Panc1 (cell line): ENCODE results near the gene INTS6.

Source experiments
- POLR2AphosphoS5 ChIP-seq: IDR thresholded peaks from 2 replicates; pipeline ENCODE4 v1.6.1; 2012; ENCODE audit warnings: mild to moderate bottlenecking, low read depth, low read length, moderate library complexity
- SIN3A ChIP-seq: IDR thresholded peaks from 2 replicates; pipeline ENCODE4 v1.6.1; 2012; ENCODE audit warnings: low read depth, mild to moderate bottlenecking, low read length, moderate library complexity, borderline replicate concordance; ENCODE audit not compliant: insufficient read depth
- TF ChIP-seq, protein P1 (sequence below): fragments of 450-650 bp; IDR thresholded peaks from 2 replicates; pipeline ENCODE4 v1.5.1; 2017; ENCODE audit warnings: mild to moderate bottlenecking
- TF ChIP-seq, protein P2 (sequence below), 2 experiments: IDR thresholded peaks; 2 replicates each; pipeline ENCODE4 v1.6.1; 2011 to 2012; ENCODE audit warnings: low read depth in 2 of 2, control low read depth in 1 of 2, low read length in 1 of 2, mild to moderate bottlenecking in 1 of 2, moderate library complexity in 1 of 2; ENCODE audit not compliant: insufficient read depth in 1 of 2

DNA sequence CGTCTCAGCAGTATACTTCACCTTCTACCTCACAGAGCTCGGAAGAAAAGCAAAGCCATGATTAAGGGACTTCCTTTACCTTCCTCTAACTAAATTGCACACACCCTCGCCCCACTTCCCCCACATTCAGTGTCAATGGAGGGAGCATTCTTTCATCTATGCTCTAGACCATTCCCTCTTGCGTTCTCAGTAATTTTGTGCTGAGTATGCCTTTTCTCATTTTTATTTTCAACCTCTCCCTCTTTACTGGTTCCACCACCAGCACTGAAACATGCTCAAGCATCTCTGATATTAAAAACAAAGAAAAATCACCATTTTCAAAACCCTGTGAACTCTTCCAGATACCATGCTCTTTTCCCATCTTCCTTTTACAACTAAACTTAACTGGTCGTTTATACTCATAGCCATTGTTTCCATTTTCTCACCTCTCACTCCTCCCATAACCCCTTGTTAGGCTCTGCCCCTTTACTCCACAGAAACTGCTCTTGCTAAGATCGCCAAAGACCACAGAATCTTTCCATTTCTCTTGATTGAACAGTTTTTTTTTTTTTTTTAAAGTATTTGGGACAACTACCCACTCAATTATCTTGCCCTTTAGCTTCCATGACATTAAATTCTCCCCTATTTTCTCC, 81.0 kb downstream of the INTS6 start:
- TF ChIP-seq, protein P1, sequence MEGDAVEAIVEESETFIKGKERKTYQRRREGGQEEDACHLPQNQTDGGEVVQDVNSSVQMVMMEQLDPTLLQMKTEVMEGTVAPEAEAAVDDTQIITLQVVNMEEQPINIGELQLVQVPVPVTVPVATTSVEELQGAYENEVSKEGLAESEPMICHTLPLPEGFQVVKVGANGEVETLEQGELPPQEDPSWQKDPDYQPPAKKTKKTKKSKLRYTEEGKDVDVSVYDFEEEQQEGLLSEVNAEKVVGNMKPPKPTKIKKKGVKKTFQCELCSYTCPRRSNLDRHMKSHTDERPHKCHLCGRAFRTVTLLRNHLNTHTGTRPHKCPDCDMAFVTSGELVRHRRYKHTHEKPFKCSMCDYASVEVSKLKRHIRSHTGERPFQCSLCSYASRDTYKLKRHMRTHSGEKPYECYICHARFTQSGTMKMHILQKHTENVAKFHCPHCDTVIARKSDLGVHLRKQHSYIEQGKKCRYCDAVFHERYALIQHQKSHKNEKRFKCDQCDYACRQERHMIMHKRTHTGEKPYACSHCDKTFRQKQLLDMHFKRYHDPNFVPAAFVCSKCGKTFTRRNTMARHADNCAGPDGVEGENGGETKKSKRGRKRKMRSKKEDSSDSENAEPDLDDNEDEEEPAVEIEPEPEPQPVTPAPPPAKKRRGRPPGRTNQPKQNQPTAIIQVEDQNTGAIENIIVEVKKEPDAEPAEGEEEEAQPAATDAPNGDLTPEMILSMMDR = no peak
- TF ChIP-seq POLR2AphosphoS5 = no peak
- TF ChIP-seq, protein P2, sequence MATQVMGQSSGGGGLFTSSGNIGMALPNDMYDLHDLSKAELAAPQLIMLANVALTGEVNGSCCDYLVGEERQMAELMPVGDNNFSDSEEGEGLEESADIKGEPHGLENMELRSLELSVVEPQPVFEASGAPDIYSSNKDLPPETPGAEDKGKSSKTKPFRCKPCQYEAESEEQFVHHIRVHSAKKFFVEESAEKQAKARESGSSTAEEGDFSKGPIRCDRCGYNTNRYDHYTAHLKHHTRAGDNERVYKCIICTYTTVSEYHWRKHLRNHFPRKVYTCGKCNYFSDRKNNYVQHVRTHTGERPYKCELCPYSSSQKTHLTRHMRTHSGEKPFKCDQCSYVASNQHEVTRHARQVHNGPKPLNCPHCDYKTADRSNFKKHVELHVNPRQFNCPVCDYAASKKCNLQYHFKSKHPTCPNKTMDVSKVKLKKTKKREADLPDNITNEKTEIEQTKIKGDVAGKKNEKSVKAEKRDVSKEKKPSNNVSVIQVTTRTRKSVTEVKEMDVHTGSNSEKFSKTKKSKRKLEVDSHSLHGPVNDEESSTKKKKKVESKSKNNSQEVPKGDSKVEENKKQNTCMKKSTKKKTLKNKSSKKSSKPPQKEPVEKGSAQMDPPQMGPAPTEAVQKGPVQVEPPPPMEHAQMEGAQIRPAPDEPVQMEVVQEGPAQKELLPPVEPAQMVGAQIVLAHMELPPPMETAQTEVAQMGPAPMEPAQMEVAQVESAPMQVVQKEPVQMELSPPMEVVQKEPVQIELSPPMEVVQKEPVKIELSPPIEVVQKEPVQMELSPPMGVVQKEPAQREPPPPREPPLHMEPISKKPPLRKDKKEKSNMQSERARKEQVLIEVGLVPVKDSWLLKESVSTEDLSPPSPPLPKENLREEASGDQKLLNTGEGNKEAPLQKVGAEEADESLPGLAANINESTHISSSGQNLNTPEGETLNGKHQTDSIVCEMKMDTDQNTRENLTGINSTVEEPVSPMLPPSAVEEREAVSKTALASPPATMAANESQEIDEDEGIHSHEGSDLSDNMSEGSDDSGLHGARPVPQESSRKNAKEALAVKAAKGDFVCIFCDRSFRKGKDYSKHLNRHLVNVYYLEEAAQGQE (IDR thresholded peaks at IDR 0.05; ENCODE audit: insufficient read depth in 1 of 2, low read depth in 2 of 2, low read length in 1 of 2) = no peak
- no peak for TF ChIP-seq SIN3A
